SKM-1 treated with dmso at 0.1 percent for 144 hours (cell line): Measurements from ENCODE around the gene SULT1C4.
"Not testable (repeated sequence)": the region's sequence is repeated elsewhere in the genome, so short reads cannot be mapped to it uniquely, and the experiment has no call there.

Experiments used
- DNase-seq: peaks from one replicate; lab custom pipeline; 2025; ENCODE audit not compliant: unreplicated experiment; lab: John Stamatoyannopoulos, UW

The SULT1C4 gene

DNA sequence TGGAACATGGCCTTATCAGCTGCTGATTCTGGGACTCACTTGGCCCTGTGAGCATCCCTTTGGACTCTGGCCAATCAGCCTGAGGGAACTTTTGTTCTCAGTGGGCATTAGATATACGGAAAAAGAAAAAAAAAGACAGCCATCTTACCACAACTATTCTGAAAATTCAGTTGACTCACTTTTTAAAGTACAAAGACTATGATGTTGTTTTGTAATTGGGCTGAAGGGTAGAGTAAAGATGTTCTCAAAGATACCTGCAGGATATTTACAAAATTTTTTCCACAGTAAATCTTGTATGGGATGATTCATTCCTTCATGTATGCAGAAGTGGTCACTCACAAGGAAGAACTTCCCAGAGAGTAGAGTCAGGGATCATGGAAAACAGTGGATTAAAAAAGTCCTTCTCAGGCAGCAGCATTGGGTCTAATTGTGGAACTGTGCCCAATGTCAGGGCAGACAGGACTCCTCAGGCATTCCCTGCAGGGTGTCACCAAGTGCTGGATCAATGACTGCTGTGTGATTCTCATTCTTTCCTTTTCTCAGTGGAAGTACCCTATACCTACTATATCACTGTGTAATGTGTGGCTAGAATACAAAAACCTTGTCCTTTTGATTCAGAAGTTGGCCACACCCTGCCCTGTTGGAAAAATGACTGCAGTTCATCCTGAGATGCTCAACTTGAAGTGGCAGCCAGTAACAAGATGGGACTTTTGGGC, 35.4 kb downstream of the SULT1C4 start:
- DNase-seq: no peak

DNA sequence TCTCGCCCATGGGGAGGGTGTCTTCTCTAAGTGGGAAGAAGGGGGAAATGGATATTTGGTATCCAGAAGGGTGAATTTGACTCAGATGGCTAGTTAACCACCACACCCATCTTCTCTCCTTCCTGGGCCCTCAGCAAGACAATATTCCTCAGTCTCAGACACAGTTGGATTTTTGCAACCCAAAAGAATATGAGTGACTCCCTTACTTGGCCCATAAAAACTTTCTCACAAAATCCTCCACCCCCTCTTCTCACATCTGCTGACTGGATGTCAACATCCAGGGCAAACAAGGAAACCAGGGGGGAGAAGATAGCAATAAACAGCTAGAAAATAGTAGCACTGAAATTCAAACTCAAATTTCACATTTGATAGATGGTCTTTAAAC, 35.9 kb downstream of the SULT1C4 start:
- no peak for DNase-seq

DNA sequence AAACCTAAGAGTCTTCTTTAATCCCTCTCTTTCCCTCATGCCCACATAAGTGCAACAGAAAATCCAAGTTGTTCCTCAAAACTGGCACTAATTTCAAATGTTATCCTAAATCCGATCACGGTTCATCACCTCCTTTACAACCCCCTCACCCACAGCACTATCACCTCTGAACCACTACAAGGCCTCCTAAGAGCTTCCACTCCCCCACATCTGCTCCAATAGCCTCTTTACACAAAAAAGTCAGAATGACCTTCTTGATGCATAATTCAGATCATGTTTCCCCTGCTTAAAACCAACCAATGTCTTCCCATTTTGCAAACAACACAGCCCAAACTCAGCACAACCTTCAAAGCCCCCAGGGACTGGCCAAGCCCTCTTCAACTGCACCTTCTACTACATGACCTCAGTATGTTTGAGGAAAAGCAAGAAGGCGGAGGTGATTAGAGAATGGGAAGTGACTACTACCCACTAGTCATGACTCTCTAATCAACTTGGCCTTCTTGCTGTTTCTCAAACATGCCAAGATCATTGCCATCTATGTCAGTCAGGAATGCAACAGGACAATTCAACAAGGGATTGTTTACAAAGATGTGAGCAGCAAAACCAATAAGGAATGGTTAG, 36.6 kb downstream of the SULT1C4 start:
- no peak for DNase-seq

DNA sequence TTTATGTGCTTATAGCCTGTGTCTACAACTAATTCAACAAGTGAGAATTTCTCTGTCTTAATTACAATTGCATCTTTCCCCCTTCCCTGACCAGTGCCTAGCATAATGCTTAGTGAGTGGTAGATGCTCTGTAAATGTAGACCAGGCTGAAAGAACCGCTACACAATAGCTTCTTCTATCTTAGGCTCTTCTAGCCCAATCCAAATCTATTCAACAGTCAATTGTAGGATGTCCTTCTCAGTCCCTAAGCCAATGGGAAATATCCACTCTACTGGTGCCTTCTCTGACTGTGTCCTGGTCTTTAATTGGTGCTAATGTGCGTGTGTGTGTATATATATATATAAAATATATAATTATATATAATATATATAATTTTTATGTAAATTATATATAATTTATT, 37.2 kb downstream of the SULT1C4 start:
- DNase-seq: no peak

DNA sequence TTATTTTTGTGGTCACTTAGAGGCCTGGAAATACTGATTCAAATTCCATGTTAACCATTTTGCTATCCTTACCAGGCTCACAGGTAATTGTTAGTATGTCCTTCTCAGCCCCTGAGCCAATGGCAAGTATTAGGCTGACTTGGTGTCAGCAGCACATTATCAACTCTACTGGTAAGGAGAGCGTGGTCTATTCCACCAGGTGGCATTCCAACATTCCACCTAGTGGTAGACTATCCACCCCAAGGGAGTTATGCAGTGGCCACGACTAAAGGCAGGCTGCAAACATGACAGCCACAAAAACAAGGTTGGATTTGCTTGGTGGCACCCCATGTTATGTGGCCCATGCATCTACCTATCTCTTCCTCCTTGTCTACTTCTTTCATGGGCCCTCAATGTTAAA, 39.5 kb downstream of the SULT1C4 start:
- DNase-seq: no peak

DNA sequence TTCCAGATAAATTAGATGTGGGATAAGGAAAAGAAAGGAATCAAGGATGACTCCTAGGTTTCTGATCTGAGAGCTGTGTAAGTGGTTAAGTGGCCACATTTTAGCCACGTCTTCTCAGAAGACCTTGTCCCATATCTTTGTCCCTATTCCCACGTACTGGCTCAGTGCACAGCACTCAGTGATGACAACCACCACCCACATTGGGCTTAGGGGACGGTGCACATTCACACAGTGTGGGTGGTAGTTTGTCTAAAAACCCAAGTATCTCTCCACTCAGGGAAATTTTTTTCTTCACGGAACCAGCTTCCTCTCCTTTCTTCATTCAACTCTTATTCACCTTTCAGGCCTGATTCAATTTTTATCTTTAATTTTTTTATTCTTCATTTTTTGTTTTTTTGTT, 40.7 kb downstream of the SULT1C4 start:
- no peak for DNase-seq

DNA sequence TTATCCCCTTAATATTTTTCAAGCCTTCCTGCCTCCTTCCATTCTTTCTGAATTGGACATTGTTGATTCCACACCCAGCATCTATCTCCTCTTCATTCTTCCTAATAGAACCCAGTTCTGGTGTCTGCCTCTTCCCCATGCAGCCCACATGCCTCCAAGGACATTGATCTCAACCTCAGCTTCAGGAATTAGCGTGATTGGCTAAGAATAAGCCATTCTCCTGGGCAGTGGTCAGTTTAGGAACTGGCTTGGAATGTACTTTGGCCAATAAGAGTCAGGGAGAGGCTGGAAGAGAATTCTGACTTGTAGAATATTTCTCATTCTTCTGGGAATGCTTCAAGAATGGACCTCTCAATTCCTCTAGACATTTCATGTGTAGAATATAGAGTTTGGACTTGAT, 45.3 kb downstream of the SULT1C4 start:
- no peak for DNase-seq

DNA sequence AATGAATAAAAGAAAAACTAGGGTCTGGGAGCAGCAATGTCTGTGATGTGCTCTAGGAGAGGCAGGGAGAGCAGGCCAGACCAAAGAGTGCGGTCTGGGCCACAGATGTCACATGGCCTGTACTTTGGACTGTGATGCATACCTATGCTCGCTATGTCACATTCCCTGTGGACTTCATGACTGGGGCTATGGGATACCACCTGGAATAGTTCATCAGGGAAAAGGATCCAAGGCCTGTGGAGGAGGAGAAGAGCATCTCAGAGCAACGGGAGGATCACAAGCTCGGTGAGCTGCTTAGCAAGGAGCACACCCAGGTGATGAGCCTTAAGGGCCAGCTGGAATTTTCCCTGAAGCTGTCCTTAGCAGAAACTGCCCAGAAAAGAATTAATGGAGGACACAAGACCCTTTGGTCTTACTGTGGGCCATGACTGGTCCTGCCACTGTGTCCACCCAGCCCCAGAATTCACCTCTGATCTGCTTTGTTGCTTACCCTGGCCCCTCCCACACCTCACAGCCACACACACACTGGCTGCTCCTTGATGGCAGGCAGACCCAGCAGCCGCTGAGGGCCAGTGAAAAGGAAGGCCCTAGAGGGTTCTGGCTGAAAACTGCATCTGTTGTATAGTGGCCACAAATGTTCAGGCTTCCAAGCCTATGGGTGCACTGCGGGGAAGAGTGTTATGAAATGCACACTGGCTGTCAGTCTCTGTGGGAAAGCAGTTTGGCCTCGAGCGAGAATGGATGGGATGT, 45.9 kb downstream of the SULT1C4 start:
- DNase-seq: no peak

DNA sequence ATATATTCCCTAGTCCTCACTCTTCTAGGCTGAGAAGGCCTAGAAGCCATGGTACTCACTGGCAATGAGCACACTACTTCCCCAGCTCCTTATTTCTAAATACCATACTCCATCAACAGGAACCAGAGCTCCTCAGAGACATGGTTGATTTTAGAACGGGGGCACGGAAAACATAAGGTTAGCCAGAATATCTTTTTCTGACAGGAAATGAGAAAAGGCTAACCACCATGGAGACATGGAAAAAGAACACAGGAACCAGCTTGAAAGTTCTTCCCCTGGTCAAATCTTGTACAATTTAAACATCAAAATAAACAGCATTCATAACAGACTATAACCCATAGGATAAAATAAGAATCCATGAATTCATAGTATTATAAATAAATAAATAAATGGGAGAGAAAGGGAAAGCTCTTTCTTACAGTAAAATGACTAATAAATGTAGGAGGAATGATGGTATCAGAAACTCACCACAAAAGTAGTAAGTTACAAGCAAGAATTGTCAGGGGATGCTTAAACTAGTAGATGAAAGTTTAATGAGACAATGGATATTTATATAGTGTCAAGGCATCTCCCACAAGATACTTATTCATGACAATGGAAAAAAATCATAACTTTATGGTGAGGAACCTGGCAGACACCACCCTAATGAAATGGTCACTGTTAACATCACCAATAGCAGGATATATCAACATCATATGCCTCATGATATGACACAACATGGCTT, 50.7 kb downstream of the SULT1C4 start:
- DNase-seq: no peak

DNA sequence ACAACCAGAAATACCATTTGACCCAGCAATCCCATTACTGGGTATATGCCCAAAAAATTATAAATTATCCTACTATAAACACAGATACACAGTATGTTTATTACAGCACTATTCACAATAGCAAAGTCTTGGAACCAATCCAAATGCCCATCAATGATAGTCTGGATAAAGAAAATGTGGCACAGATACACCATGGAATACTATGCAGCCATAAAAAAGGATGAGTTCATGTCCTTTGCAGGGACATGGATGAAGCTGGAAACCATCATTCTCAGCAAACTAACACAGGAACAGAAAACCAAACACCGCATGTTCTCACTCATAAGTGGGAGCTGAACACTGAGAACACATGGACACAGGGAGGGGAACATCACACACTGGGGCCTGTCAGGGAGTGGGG, 57.8 kb downstream of the SULT1C4 start:
- DNase-seq: not testable (repeated sequence)

DNA sequence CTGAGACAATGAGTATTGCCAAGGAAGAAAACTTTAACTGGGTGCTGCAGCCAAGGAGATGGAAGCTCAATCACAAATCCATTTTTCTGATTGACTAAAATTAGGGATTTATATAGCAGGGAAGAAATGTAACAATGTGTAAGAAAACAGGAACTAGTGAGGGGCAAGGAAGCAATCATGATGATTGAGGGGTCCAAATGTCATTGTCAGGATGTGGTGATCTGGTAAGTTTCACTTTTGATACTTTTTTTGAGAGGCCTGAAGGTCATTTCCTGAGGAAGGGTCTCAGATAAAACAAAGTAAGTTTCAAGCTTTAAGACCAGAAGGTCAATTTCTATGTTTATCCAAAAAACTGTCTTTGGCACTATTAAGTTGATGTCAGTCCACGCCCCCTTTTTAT, 59.2 kb downstream of the SULT1C4 start:
- no peak for DNase-seq
